K562 (cell line): ENCODE data around the gene ABCB4. TPM values are rescaled to one million over a fixed set of nuclear protein-coding genes. Genes with fewer than 3 reads are reported as not detected.

ENCODE experiments used
- ARID4B ChIP-seq: sonication (generic); formaldehyde crosslinking; IDR thresholded peaks from 2 replicates; pipeline ENCODE4 v1.8.0; 2022; ENCODE audit warnings: mild to moderate bottlenecking, missing genetic modification reagents
- BCOR ChIP-seq: fragments of 450-650 bp; IDR thresholded peaks from 2 replicates; pipeline ENCODE4 v1.6.1; 2016
- BRCA1 ChIP-seq, 2 experiments: fragments of 450-650 bp in 1 of 2; sonication (generic) in 1 of 2; formaldehyde crosslinking in 1 of 2; IDR thresholded peaks; 2 replicates each; pipeline versions ENCODE4 v1.5.0 to v1.6.1; 2017 to 2020; ENCODE audit warnings: mild to moderate bottlenecking in 1 of 2, missing genetic modification reagents in 1 of 2
- CCNT2 ChIP-seq: IDR thresholded peaks from 2 replicates; pipeline ENCODE4 v1.6.1; 2011; ENCODE audit warnings: borderline replicate concordance, low read depth, mild to moderate bottlenecking, moderate library complexity, mixed read lengths, low read length; ENCODE audit not compliant: insufficient read length; ENCODE audit errors: extremely low read depth
- ELF1 ChIP-seq: fragments of 200-800 bp; sonication (Bioruptor generic); IDR thresholded peaks from 2 replicates; pipeline ENCODE4 v1.6.1; 2016; ENCODE audit warnings: missing genetic modification characterization, missing compliant biosample characterization
- EP300 ChIP-seq: IDR thresholded peaks from 2 replicates; pipeline ENCODE4 v1.6.1; 2012; ENCODE audit warnings: low read length, improper control_type of control experiment
- ESRRB ChIP-seq: fragments of 250-450 bp; sonication (Bioruptor Pico); IDR thresholded peaks from 2 replicates; pipeline ENCODE4 v1.5.0; 2020; ENCODE audit warnings: mild to moderate bottlenecking, moderate library complexity, borderline replicate concordance
- FOXJ2 ChIP-seq: fragments of 200-800 bp; sonication (Bioruptor generic); IDR thresholded peaks from 2 replicates; pipeline ENCODE4 v1.6.1; 2016; ENCODE audit warnings: missing genetic modification characterization, missing compliant biosample characterization
- HNRNPUL1 ChIP-seq: fragments of 200-400 bp; formaldehyde crosslinking; IDR thresholded peaks from 2 replicates; pipeline ENCODE4 v1.6.1; 2017; ENCODE audit warnings: low read length
- HSF4 ChIP-seq: fragments of 250-450 bp; sonication (Bioruptor Pico); IDR thresholded peaks from 2 replicates; pipeline ENCODE4 v2.1.2; 2022; ENCODE audit warnings: mild to moderate bottlenecking, moderate library complexity, borderline replicate concordance
- JUNB ChIP-seq: fragments of 450-650 bp; formaldehyde crosslinking; conservative IDR thresholded peaks from 2 replicates; pipeline ENCODE4 v1.4.0; 2020; ENCODE audit warnings: mild to moderate bottlenecking
- MAZ ChIP-seq, 2 experiments: fragments of 450-650 bp in 1 of 2; sonication (generic) in 1 of 2; formaldehyde crosslinking; IDR thresholded peaks in 1 of 2; conservative IDR thresholded peaks in 1 of 2; 2 replicates each; pipeline versions ENCODE4 v1.4.0 to v1.5.0; 2020; ENCODE audit warnings: mild to moderate bottlenecking in 1 of 2, missing genetic modification reagents in 1 of 2
- MECOM ChIP-seq: fragments of 250-450 bp; sonication (Bioruptor Pico); IDR thresholded peaks from 2 replicates; pipeline ENCODE4 v1.8.0; 2022; ENCODE audit warnings: inconsistent platforms
- NCOR1 ChIP-seq: fragments of 450-650 bp; IDR thresholded peaks from 2 replicates; pipeline ENCODE4 v1.6.1; 2016; ENCODE audit warnings: mild to moderate bottlenecking, moderate library complexity
- NFE2 ChIP-seq: IDR thresholded peaks from 2 replicates; pipeline ENCODE4 v1.6.1; 2014; ENCODE audit warnings: antibody characterized with exemption, low read depth
- RHOXF2B ChIP-seq: fragments of 250-450 bp; sonication (Bioruptor Pico); conservative IDR thresholded peaks from 2 replicates; pipeline ENCODE4 v1.5.1; 2021
- SAFB2 ChIP-seq: fragments of 200-400 bp; formaldehyde crosslinking; IDR thresholded peaks from 2 replicates; pipeline ENCODE4 v1.6.1; 2018; ENCODE audit warnings: borderline replicate concordance, low read length, low read depth, moderate library complexity; ENCODE audit not compliant: severe bottlenecking
- SMAD3 ChIP-seq: fragments of 450-650 bp; formaldehyde crosslinking; conservative IDR thresholded peaks from 2 replicates; pipeline ENCODE4 v1.4.0; 2020; ENCODE audit warnings: mild to moderate bottlenecking
- SNAPC5 ChIP-seq: fragments of 250-450 bp; sonication (Bioruptor Pico); IDR thresholded peaks from 2 replicates; pipeline ENCODE4 v1.8.0; 2021; ENCODE audit warnings: moderate library complexity, mild to moderate bottlenecking, inconsistent platforms
- VEZF1 ChIP-seq: fragments of 200-800 bp; sonication (Bioruptor generic); IDR thresholded peaks from 2 replicates; pipeline ENCODE4 v1.6.1; 2017; ENCODE audit warnings: missing genetic modification characterization, missing compliant biosample characterization
- YY1 ChIP-seq, 3 experiments: IDR thresholded peaks; 2 replicates each; pipeline ENCODE4 v1.6.1; 2011; ENCODE audit warnings: low read length in 2 of 3, mild to moderate bottlenecking in 2 of 3, moderate library complexity in 2 of 3, borderline replicate concordance in 1 of 3, control low read depth in 1 of 3, low read depth in 1 of 3; ENCODE audit not compliant: insufficient read depth in 3 of 3, insufficient replicate concordance in 2 of 3, control insufficient read depth in 1 of 3, insufficient read length in 1 of 3; ENCODE audit errors: extremely low read depth in 1 of 3
- ZNF175 ChIP-seq: fragments of 200-800 bp; sonication (Bioruptor generic); IDR thresholded peaks from 2 replicates; pipeline ENCODE4 v1.6.1; 2016; ENCODE audit warnings: low read depth, mild to moderate bottlenecking, missing genetic modification characterization, missing compliant biosample characterization
- polyA plus RNA-seq, 8 experiments: library from polyadenylated mRNA; depleted of rRNA in 4 of 8; stranded (reverse) in 5 of 8; unstranded in 3 of 8; fragments of >200 nt; fragmentation: Nextera tagmentation in 2 of 8; fragmentation: Illumina TruSeq in 1 of 8; extraction: Ambion mirVana in 2 of 8; extraction: Trizol in 1 of 8; gene quantifications; 2 replicates each; pipeline versions ENCODE4 v1.2.1 to v1.2.3, GENCODE V29; 2011 to 2014; ENCODE audit warnings: inconsistent platforms in 1 of 8, missing spikeins in 1 of 8
- total RNA-seq, 7 experiments: library from RNA; depleted of rRNA in 6 of 7; stranded (reverse); fragments of >200 nt in 6 of 7; fragmentation: Illumina TruSeq in 2 of 7; extraction: Trizol in 2 of 7; gene quantifications; 2 replicates each; pipeline versions ENCODE4 v1.2.1 to v1.2.3, GENCODE V29; 2011 to 2021; ENCODE audit warnings: low replicate concordance in 1 of 7

Gene ABCB4
- total and polyA plus RNA-seq, 9 of the 15 experiments (the other 6 are each of a cell fraction or from before 2014, with no cell fraction given): 0.06 to 0.73 (median 0.40) TPM

- TF ChIP-seq VEZF1 (CRISPR knock-in tag) (peak; percentile 30; the same call in 1 of the 2 replicates), SNAPC5 (CRISPR knock-in tag) (no peak), SAFB2 (no peak), MECOM (CRISPR knock-in tag) (no peak), ELF1 (tag) (no peak), JUNB (CRISPR knock-in tag) (no peak), EP300 (peak; percentile 56; the same call in 1 of the 2 replicates), CCNT2 (no peak), BCOR (0 out of 2 replicates have a peak, but pooled peaks have one; percentile 18), HNRNPUL1 (no peak), ESRRB (CRISPR knock-in tag) (no peak), HSF4 (CRISPR knock-in tag) (no peak), SMAD3 (CRISPR knock-in tag) (no peak), YY1 (IDR thresholded peaks at IDR 0.05; ENCODE audit: borderline replicate concordance in 1 of 3, control insufficient read depth in 1 of 3, extremely low read depth in 1 of 3, insufficient read depth in 3 of 3, insufficient read length in 1 of 3, insufficient replicate concordance in 2 of 3, low read depth in 1 of 3, low read length in 2 of 3) (no peak), RHOXF2B (CRISPR knock-in tag) (no peak), NCOR1 (peak; percentile 83), FOXJ2 (tag) (no peak), ZNF175 (CRISPR knock-in tag) (no peak), MAZ (CRISPR knock-in tag; conservative IDR thresholded peaks at IDR 0.05 in 1 of 2, IDR thresholded peaks at IDR 0.05 in 1 of 2) (no peak), NFE2 (no peak), ARID4B (CRISPR knock-in tag) (no peak), BRCA1 (IDR thresholded peaks at IDR 0.05) (no peak), BRCA1 (CRISPR knock-in tag; IDR thresholded peaks at IDR 0.05) (no peak)
Measured at GRCh38 chr7:87356448-87356847, 119.0 kb downstream of the ABCB4 start (continued).
